Stimulated activated CD8-positive, alpha-beta memory T cell treated with anti-CD3 and anti-CD28 coated beads, Interleukin-7, amount 100 ng/mL, for 24 hours (primary cell): ENCODE results near the gene ANXA4.
A peak's percentile ranks its signal among the peaks of the same experiment; 100 is the strongest.
"Not testable (repeated sequence)": the region's sequence is repeated elsewhere in the genome, so short reads cannot be mapped to it uniquely, and the experiment has no call there.

Experiments used
- DNase-seq: peaks from one replicate; pipeline ENCODE4 v3.0.0-alpha.2; 2020; ENCODE audit warnings: low read depth

ANXA4 gene

GRCh38 chr2:69807821-69808540 is 66.0 kb downstream of the ANXA4 start:
- DNase-seq, result no peak

DNA sequence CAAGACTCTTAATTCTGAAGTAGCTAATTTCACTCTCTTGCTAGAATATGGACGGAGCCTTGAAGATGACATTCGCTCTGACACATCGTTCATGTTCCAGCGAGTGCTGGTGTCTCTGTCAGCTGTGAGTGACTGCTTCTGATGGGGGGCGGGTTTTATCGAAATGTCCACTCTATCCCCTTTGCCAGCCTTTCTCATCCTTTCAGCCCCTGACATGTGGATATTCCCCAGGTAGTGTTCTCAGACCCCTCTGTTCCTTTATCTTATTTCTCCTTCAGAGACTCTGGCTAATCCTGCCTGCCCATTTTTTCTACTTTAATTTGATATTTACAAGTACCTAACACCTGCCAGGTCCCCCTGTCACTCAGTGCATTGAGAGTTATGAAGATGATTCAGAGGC is 68.6 kb downstream of the ANXA4 start:
- DNase-seq, result no peak

DNA sequence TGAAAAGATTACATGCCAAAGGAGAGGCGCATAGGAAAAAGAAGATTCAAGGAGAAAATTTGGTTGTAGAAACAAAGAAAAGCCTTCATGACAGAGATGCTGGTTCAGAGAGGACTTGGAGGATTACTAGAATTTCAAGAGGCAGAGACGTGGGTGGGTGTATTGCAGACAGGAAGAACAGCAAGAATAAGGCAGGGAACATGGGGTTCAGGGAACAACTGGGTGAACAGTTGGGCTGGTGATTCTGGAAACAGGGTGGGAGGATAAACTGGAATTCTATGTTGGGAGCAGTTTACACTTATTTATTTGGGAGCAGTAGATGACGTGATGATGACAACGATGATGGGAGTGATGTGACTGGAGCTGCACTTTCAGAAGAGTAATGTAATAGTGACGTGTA is 69.1 kb downstream of the ANXA4 start:
- DNase-seq, result no peak

GRCh38 chr2:69811591-69811990 is 69.7 kb downstream of the ANXA4 start:
- DNase-seq, result no peak

- no peak for DNase-seq
These were observed 73.8 kb downstream of the ANXA4 start for GRCh38 chr2:69815717-69816116.

- peak; percentile 30 for DNase-seq
These were observed 75.1 kb downstream of the ANXA4 start for GRCh38 chr2:69816923-69817542.

GRCh38 chr2:69817729-69818501 is 76.0 kb downstream of the ANXA4 start:
- no peak for DNase-seq

GRCh38 chr2:69827796-69828540 is 86.0 kb downstream of the ANXA4 start:
- DNase-seq, result no peak

GRCh38 chr2:69828938-69829255 is 87.0 kb downstream of the ANXA4 start:
- no peak for DNase-seq

DNA sequence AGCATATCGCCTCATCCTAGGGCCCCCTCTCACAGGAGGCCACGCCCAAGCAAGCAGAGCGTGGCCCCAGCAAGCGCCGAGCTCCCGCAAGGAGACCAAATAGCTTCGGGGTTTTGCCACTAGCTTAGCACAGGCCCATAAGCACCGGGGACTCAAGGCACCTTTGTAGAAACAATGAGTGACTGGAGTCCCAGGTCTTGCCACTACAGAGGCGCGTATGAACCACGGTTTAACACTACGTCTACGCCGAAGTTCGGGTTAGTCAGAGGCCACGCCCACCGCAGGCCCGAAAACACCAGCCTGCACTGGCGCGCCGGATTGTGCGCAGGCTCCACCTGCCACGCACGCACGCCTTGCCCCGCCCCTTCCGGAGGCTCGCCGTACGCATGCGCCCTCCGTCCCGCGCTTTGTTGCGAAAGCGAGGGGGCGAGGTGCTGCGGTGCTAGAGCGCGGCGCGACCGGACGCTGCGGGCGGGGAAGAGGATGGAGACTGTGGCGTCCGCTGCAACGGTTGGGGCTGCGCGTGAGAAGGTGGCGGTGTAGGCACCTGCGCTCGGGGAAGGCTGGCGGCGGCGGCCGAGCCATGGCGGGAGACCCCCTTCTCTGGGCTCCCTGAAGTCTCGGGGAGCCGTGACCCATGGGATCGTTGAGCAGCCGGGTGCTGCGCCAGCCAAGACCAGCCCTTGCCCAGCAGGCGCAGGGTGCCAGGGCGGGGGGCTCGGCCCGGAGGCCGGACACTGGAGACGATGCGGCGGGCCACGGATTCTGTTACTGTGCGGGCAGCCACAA is 87.5 kb downstream of the ANXA4 start, which contains the start of gene GMCL1:
TSS of gene GMCL1 (plus strand) at position 405 of the 789 bp plus-strand sequence. CDS start at position 638, 233 bp downstream.
- DNase-seq, result peak; percentile 98

GRCh38 chr2:69830045-69830905 is 88.3 kb downstream of the ANXA4 start:
- peak; percentile 7 for DNase-seq

GRCh38 chr2:69830906-69831241 is 88.9 kb downstream of the ANXA4 start:
- not testable (repeated sequence) for DNase-seq

- DNase-seq, result no peak
These were observed 89.5 kb downstream of the ANXA4 start for GRCh38 chr2:69831354-69831905.

- DNase-seq, result no peak
These were observed 91.8 kb downstream of the ANXA4 start for GRCh38 chr2:69833752-69834151.

DNA sequence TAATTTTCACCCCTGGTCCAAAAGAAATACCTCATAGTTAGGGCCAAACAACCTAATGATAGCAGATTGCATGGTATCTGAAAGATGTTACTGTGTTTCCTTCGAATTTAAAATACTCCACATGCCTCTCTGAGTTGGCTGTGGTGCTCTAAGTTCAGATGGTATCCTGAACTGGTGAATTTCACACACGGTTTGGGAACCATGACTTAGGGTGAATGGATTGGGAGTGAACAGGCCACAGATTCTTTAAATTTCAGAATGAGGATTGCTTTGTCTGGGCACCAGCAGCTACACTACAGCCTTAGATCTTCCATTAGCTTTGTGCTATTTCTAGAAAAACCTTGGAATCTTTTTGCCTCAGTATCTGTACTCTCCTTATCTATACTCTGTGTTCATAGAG is 93.7 kb downstream of the ANXA4 start:
- no peak for DNase-seq

GRCh38 chr2:69836316-69836715 is 94.4 kb downstream of the ANXA4 start:
- DNase-seq, result no peak

- DNase-seq, result no peak
These were observed 95.6 kb downstream of the ANXA4 start for GRCh38 chr2:69837533-69837932.

DNA sequence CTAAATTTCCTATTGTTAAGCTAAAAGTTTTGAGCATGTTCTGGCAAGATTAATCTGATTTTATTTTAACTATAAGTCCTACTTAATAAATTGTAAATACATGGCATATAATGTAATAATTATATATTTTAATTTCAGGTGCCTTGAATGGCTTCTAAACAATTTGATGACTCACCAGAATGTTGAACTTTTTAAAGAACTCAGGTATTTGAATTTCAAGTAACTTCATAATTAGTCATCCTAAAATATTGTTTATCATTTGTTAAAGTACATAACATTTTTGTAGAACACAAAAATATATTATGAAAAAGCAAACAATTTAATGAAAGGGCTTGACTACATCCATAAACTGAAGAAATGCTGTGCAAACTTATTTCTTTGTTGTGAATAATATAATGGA is 102.1 kb downstream of the ANXA4 start:
- DNase-seq, result no peak

DNA sequence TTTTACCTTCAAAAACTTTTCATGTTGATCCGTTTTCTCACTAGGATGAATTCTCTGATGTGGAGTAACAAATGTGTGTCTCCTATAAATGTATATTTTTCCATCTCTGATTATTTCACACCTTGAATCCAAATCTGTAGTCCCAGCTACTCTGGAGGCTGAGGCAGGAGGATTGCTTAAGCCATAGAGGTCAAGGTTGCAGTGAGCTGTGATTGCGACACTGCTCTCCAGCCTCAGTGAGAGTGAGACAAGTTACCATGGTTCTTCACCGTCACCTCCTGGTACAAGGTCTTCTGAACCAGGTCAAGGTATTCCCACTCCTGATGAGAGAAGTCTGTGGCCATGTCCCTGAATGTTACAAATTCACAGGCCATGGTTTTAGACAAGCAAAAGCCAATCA is 102.6 kb downstream of the ANXA4 start:
- DNase-seq, result no peak
